T-helper 1 cell treated with Interleukin-12 subunit alpha and Interleukin-12 subunit beta and Interleukin-4 antibody, amounts not matched to agents 30 μg/mL and 1 μg/mL, for 36 hours (primary cell): ENCODE results near the gene ICOS.
A peak's percentile ranks its signal among the peaks of the same experiment; 100 is the strongest.
"Not testable (repeated sequence)": the region's sequence is repeated elsewhere in the genome, so short reads cannot be mapped to it uniquely, and the experiment has no call there.

Experiments used
- H3K27ac Mint-ChIP-seq: one replicate; pipeline ENCODE4 v1.8.0; 2021; ENCODE audit warnings: mild to moderate bottlenecking, mixed read lengths
- H3K27me3 Mint-ChIP-seq: one replicate; pipeline ENCODE4 v1.8.0; 2021; ENCODE audit warnings: low read depth, mixed read lengths
- H3K36me3 Mint-ChIP-seq: one replicate; pipeline ENCODE4 v1.8.0; 2021; ENCODE audit warnings: low read depth, mixed read lengths
- H3K4me1 Mint-ChIP-seq: one replicate; pipeline ENCODE4 v1.8.0; 2021; ENCODE audit warnings: low read depth, mixed read lengths
- H3K4me3 Mint-ChIP-seq: one replicate; pipeline ENCODE4 v1.8.0; 2021; ENCODE audit warnings: mild to moderate bottlenecking, moderate library complexity, mixed read lengths
- H3K9me3 Mint-ChIP-seq: one replicate; pipeline ENCODE4 v1.8.0; 2021; ENCODE audit warnings: mixed read lengths

The ICOS gene

GRCh38 chr2:203908066-203908796, 28.3 kb upstream of the ICOS start:
- Mint-ChIP-seq H3K9me3 (peaks cover 10% of the 10 kb centered on the region), H3K4me3 (no peak overlapping the region)

DNA sequence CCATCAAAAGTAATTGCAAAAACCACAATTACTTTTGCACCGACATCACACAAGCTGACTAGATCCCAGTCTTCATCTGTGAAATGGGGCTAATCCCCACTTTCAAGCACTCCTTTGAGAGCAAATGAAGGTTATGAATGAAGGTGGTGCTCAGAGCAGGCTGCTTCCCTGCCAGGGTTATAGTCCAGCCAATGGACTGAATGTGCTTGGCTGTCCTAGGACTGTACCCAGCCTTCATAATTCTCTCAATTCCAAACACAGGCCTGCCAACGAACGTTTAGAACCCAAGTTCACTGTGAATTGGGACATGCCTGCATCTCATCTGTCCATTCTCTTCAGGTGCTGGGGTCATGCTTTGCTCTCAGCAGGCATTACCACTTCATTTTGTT, 27.8 kb upstream of the ICOS start:
- no peak overlapping the region for H3K4me3 Mint-ChIP-seq
- no peaks in the 10 kb centered on the region for H3K27me3 Mint-ChIP-seq
- peaks cover 14% of the 10 kb centered on the region for H3K4me1 Mint-ChIP-seq
- H3K36me3 Mint-ChIP-seq, result peaks cover 7% of the 10 kb centered on the region
- peaks cover 7% of the 10 kb centered on the region for H3K9me3 Mint-ChIP-seq
- no peak overlapping the region for H3K27ac Mint-ChIP-seq

More at GRCh38 chr2:203908066-203908796, 28.3 kb upstream of the ICOS start:
- Mint-ChIP-seq H3K36me3 (peaks cover 7% of the 10 kb centered on the region), H3K4me1 (peaks cover 14% of the 10 kb centered on the region), H3K27me3 (no peaks in the 10 kb centered on the region), H3K27ac (no peak overlapping the region)

GRCh38 chr2:203909261-203909967, 27.1 kb upstream of the ICOS start:
- Mint-ChIP-seq H3K27ac (peak overlapping the region; percentile 37), H3K4me3 (peak overlapping the region; percentile 39), H3K27me3 (no peaks in the 10 kb centered on the region), H3K4me1 (peaks cover 14% of the 10 kb centered on the region), H3K9me3 (peaks cover 4% of the 10 kb centered on the region), H3K36me3 (peaks cover 7% of the 10 kb centered on the region)

DNA sequence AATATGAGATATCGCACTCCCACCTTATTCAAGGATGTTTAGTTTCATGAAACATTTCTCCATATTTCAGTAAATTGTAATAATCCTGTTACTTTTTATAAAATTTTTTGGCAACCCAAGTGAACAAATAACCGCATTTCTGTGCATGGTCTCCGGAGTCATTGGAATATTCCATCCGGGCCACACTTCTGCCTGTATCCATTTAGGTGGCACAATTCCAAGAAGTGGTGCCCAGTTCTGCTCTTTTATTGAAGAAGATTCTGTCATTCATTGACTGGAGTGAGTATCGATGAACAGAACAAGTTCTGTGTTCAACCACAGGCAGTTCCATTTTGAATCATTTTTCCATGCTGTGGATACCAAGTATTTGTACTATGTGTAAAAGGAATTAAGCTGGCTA, 26.6 kb upstream of the ICOS start:
- Mint-ChIP-seq H3K4me3 (no peak overlapping the region), H3K27ac (no peak overlapping the region), H3K36me3 (peaks cover 6% of the 10 kb centered on the region), H3K9me3 (no peaks in the 10 kb centered on the region), H3K27me3 (no peaks in the 10 kb centered on the region), H3K4me1 (peaks cover 17% of the 10 kb centered on the region)

DNA sequence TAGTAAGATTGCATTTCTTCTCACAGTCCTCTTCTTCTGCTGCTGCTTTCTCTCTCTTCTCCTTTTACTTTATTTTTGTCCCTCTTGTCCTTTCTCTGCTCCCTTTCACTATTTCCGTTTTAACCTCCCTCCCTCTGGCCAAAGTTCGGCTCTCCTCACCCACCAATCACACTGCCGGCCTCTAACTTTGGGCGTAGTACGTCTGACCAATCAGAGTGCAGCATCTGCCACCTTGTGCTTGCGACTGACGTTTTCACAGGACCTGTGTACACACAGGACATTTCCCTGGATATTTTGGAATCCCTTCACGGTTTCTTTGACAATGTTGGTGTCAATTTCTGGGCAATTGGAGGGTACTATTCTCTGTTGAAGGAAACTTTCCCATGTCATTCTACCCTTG, 22.6 kb upstream of the ICOS start:
- H3K36me3 Mint-ChIP-seq, result no peaks in the 10 kb centered on the region
- H3K4me3 Mint-ChIP-seq, result no peak overlapping the region
- no peak overlapping the region for H3K27ac Mint-ChIP-seq
- no peaks in the 10 kb centered on the region for H3K9me3 Mint-ChIP-seq
- H3K4me1 Mint-ChIP-seq, result peaks cover 22% of the 10 kb centered on the region
- H3K27me3 Mint-ChIP-seq, result no peaks in the 10 kb centered on the region

- H3K4me1 Mint-ChIP-seq, result peaks cover 16% of the 10 kb centered on the region
- no peak overlapping the region for H3K27ac Mint-ChIP-seq
- no peaks in the 10 kb centered on the region for H3K27me3 Mint-ChIP-seq
- no peaks in the 10 kb centered on the region for H3K9me3 Mint-ChIP-seq
- H3K36me3 Mint-ChIP-seq, result no peaks in the 10 kb centered on the region
- H3K4me3 Mint-ChIP-seq, result no peak overlapping the region
Measured at GRCh38 chr2:203914546-203915182, 21.9 kb upstream of the ICOS start.

GRCh38 chr2:203915256-203915655, 21.3 kb upstream of the ICOS start:
- H3K4me1 Mint-ChIP-seq, result peaks cover 12% of the 10 kb centered on the region
- H3K36me3 Mint-ChIP-seq, result no peaks in the 10 kb centered on the region
- no peak overlapping the region for H3K27ac Mint-ChIP-seq
- no peaks in the 10 kb centered on the region for H3K9me3 Mint-ChIP-seq
- H3K4me3 Mint-ChIP-seq, result no peak overlapping the region
- H3K27me3 Mint-ChIP-seq, result no peaks in the 10 kb centered on the region

- Mint-ChIP-seq H3K27ac (peak overlapping the region; percentile 2), H3K27me3 (no peaks in the 10 kb centered on the region), H3K9me3 (no peaks in the 10 kb centered on the region), H3K4me3 (no peak overlapping the region), H3K4me1 (peaks cover 11% of the 10 kb centered on the region), H3K36me3 (no peaks in the 10 kb centered on the region)
Measured at GRCh38 chr2:203916756-203917155, 19.8 kb upstream of the ICOS start.

DNA sequence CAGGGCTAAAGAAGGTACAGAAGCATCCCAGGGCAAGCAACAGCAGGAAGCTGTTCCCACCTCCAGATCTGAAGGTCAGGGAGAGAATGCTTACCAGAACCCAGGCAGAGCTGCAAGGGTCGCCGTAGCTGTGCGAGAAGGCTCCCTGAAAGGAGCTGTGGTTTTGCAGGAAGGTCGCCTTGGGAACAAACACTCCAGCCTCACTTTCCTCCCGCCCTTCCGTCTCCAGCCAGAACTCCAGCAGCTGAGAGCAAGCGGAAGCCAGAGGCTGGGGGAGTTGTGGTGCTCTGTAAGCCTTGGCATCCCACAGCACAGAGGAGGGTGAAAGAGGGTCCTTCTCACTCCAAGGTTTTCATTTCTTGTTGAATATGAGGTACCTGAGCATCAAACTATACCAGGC, 18.3 kb upstream of the ICOS start:
- peaks cover 11% of the 10 kb centered on the region for H3K4me1 Mint-ChIP-seq

DNA sequence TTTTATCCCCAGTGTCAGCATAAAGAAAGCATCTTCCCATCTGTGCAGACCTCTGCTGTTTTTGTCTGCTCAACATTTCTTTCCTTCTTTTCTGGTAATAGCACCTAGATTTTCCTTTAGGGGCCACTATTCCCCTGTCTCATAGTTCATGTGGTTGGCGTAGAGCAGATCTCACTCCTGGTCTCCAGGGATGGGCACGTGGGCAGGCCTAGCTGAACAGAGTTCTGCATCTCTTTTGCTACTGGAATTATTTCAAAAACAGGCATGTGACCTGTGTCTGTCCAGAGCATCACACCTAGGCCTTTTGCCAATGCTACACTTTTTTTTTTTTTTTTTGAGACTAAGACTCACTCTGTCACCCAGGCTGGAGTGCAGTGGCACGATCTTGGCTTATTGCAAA, 17.7 kb upstream of the ICOS start:
- Mint-ChIP-seq H3K4me1 (peaks cover 11% of the 10 kb centered on the region), H3K27ac (no peak overlapping the region), H3K36me3 (no peaks in the 10 kb centered on the region), H3K9me3 (no peaks in the 10 kb centered on the region), H3K4me3 (no peak overlapping the region), H3K27me3 (peaks cover 9% of the 10 kb centered on the region)

More for the DNA sequence above, 18.3 kb upstream of the ICOS start:
- Mint-ChIP-seq H3K27ac (no peak overlapping the region), H3K4me3 (no peak overlapping the region), H3K36me3 (no peaks in the 10 kb centered on the region), H3K9me3 (no peaks in the 10 kb centered on the region), H3K27me3 (peaks cover 7% of the 10 kb centered on the region)

DNA sequence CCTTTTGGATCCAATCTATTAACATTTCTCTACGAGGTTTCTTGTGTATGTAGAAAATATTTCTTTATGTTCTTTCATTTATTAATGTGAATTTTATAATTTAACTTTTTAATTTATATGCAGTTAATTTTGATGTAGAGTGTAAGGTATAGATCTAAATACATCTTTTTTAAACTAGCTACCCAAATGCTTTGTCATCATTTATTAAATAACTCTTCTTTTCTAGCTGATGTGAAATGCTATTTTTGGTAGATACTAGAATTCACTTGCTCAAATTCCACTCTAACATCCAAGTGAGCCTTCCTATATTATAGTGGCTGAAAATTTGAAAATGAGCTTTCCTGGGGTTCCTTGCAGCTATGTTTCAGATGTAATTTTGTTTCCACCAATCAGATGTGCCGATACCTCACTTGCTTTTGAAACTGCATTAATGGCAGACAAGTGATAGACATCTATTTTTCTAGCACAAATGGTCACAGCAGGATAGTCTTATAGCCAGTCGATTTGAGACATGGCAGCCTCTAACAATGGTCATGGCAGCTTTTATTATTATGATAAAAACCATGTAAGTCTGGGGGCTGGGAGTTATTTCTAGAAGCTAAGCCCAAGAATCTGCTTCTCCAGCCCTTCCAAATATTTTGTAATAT, 10.9 kb upstream of the ICOS start:
- Mint-ChIP-seq H3K9me3 (no peaks in the 10 kb centered on the region), H3K4me1 (peaks cover 8% of the 10 kb centered on the region), H3K4me3 (no peak overlapping the region), H3K27ac (no peak overlapping the region), H3K27me3 (peaks cover 11% of the 10 kb centered on the region), H3K36me3 (no peaks in the 10 kb centered on the region)

GRCh38 chr2:203928849-203929248, 7.7 kb upstream of the ICOS start:
- Mint-ChIP-seq H3K36me3 (peaks cover 4% of the 10 kb centered on the region), H3K4me1 (peaks cover 20% of the 10 kb centered on the region), H3K4me3 (no peak overlapping the region), H3K9me3 (peaks cover 4% of the 10 kb centered on the region), H3K27ac (no peak overlapping the region), H3K27me3 (peaks cover 3% of the 10 kb centered on the region)

DNA sequence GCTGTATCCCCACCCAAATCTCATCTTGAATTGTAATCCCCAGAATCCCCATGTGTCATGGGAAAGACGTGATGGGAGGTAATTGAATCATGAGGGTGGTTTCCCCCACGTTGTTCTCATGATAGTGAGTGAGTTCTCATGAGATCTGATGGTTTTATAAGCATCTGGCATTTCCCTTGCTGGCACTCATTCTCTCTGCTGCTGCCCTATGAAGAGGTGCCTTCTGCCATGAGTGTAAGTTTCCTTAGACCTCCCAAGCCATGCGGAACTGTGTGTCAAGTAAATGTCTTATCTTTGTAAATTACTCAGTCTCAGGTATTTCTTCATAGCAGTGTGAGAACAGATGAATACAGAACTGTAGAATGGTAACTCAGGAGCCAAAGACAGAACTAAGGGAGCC, 5.3 kb upstream of the ICOS start:
- H3K4me1 Mint-ChIP-seq, result peaks cover 36% of the 10 kb centered on the region
- not testable (repeated sequence) for H3K27ac Mint-ChIP-seq, H3K4me3 Mint-ChIP-seq, H3K9me3 Mint-ChIP-seq, H3K36me3 Mint-ChIP-seq, H3K27me3 Mint-ChIP-seq

- no peaks in the 10 kb centered on the region for H3K27me3 Mint-ChIP-seq
- peak overlapping the region; percentile 70 for H3K4me3 Mint-ChIP-seq
- H3K27ac Mint-ChIP-seq, result peak overlapping the region; percentile 88
- H3K9me3 Mint-ChIP-seq, result peaks cover 4% of the 10 kb centered on the region
- H3K4me1 Mint-ChIP-seq, result peaks cover 39% of the 10 kb centered on the region
- peaks cover 19% of the 10 kb centered on the region for H3K36me3 Mint-ChIP-seq
Measured at GRCh38 chr2:203934041-203934492, 2.5 kb upstream of the ICOS start.
